Measurements from ENCODE around the gene ABHD2.
"Not testable (repeated sequence)": the region's sequence is repeated elsewhere in the genome, so short reads cannot be mapped to it uniquely, and the experiment has no call there.

Gene ABHD2, protein sequence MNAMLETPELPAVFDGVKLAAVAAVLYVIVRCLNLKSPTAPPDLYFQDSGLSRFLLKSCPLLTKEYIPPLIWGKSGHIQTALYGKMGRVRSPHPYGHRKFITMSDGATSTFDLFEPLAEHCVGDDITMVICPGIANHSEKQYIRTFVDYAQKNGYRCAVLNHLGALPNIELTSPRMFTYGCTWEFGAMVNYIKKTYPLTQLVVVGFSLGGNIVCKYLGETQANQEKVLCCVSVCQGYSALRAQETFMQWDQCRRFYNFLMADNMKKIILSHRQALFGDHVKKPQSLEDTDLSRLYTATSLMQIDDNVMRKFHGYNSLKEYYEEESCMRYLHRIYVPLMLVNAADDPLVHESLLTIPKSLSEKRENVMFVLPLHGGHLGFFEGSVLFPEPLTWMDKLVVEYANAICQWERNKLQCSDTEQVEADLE

DNA sequence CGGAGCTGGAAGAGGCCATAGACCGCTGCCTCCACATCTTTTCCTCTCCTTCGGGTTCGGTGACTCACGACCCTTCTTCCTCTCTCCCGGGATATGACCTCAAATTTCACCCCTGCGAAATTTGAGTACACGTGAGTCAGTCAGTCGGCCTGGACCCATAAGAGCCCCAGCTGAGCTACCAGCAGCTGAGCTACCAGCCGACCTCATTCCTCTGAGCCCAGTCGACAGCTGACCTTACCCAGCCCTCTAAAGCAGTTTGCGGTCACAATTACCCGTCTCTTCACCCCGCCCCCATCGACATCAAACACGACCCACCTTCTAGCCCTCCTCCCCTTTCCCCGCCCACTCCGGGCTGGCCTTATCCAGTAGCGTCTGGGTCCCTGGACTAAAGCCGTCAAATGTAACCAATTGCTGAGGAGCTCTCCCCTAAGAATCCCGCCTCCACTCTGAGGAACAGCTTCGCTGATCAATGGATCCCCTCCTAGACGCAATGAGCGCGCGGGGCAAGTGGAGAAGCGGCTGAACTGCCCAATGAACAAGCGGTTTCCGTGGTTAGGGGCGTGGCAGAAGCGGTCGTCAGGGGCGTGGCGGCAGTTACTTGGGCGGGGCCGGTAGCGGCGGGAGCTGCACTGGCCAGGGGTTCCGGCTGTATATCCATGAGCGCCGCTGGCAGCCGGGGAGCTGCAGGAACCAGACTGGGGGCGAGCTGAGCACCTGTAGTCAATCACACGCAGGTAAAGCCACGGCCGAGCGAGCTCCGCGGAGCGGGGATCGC is at the start of gene ABHD2:
Gene ABHD2 (plus strand): TSS at position 627 of the 775 bp plus-strand sequence. CDS start 27,872 bp downstream, outside the sequence.
- peak; percentile 95 for DNase-seq

DNA sequence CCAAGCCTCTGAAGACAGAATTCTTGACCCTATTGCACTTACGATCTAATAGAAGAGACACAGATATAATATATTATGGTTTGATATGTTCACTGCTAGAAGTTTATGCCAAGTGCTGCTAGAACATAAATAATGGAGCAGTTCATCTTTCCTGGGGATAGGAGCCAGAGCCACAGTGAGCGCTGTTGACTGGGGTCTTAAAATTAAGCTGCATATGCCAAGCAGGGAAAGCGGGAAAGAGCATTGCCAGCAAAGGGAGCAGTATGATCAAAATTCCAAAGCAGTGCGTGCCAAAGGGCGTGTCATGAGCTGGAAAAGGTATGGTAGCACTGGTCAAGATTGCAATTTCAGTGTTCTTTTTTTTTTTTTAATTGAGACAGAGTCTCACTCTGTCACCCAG is 49.1 kb upstream of the ABHD2 start:
- no peak for DNase-seq

DNA sequence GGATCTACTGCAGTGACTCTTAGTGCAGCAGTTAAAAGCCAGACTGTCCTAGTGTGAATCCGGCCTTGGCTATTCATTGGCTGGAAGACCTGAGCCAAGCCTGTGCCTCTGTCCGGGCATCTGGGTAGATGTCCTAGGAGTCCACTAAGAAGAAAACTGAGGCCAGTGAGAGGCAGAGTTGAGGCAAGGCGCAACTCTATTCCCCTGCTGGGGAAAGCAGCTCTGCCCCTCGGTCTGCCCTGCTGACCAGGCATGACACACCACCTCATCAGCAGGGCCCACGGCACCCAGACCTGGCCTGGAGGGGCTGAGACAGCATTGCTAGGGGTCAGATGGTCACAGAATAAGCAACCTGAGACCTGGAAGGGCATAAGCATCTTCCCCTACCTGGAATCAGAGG is 46.7 kb upstream of the ABHD2 start:
- no peak for DNase-seq

DNA sequence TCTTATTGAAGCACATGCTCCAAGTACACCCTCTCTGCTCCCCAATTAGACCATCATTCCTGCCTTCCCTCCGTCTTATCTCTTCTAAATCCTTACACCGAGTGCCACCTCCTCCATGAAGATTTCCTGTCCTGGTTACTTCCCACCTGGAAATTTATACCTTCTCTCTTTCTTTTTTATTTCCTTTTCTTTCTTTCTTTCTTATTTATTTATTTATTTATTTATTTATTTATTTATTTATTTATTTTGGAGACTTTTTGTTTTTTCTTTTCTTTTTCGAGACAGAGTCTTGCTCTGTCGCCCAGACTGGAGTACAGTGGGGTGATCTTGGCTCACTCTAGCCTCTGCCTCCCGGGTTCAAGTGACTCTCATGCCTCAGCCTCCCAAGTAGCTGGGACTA is 45.9 kb upstream of the ABHD2 start:
- DNase-seq, result no peak

DNA sequence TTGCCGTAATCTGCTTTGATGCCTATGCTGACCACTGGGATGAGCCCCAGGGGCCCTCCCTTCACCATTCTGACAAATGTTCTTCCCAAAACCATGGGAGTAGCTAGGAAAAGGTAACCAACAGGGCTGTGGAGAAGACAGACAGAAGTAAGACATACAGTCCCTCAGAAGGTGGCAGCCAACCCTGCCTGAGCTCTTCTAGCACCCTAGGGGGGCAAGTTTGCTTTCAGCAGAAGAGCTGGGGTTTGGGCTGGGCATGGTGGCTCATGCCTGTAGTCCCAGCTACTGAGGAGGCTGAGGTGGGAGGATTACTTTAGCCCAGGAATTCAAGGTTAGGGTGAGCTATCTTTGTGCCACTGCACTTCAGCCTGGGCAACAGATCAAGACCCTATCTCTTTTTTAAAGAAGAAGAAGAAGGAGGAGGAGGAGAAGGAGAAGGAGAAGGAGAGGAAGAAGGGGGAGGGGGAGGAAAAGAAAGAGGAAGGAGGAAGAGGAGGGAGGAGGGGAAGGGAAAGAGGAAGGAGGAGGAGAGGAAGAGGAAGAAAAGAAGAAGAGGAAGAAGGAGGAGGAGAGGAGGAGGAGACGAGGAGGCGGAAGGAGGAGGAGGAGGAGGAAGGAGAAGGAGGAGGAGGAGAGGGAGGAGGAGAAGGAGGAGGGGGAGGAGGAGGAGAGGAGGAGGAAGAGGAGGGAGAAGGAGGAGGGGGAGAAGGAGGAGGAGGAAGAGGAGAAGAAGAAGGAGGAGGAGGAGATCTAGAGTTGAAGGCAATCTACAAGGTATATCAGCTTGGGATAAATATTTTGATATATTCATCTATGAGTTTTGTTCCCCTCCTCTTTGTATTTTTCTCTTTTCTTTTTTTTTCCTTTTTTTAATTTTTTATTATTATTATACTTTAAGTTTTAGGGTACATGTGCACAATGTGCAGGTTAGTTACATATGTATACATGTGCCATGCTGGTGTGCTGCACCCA is 44.9 kb upstream of the ABHD2 start:
- DNase-seq, result no peak

DNA sequence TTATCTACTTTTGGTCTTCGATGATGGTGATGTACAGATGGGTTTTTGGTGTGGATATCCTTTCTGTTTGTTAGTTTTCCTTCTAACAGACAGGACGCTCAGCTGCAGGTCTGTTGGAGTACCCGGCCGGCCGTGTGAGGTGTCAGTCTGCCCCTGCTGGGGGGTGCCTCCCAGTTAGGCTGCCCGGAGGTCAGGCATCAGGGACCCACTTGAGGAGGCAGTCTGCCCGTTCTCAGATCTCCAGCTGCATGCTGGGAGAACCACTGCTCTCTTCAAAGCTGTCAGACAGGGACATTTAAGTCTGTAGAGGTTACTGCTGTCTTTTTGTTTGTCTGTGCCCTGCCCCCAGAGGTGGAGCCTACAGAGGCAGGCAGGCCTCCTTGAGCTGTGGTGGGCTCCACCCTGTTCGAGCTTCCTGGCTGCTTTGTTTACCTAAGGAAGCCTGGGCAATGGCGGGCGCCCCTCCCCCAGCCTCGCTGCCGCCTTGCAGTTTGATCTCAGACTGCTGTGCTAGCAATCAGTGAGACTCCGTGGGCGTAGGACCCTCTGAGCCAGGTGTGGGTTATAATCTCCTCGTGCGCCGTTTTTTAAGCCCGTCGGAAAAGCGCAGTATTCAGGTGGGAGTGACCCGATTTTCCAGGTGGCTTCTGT is 39.1 kb upstream of the ABHD2 start:
- DNase-seq, result not testable (repeated sequence)

DNA sequence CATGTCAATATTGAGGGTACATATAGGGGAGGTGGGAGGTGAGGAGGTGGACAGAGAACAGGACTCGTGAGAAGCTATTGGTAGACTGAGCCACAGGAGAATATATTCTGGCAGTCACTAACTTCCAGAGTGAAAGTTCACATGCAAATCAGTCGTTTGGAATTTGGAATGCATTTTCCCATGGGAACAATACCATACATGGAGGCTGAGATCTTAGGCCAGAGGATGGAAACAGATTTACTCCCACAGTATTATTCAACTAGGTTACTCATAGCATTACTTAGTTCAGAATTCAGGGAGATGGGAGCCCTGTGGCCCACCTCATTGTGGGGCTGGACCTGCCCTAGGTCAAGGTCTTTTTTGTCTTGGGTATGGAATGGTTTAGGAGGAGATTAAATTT is 36.4 kb upstream of the ABHD2 start:
- no peak for DNase-seq

DNA sequence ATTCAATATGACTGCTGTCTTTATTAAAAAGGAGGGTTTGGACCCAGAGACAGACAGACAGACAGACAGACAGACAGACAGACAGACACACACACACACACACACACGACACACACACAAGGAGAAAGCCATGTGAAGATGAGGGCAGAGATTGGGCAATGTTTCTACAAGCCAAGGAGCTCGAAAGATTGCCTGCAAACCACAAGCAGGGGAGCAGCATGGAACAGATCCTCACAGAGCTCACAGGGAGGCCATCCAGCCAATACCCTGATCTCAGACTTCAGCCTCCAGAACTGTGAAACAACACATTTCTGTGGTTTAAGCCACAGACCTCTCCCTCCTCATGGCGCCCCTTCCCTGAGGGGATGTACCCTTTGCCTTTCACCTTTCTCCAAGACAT is 35.8 kb upstream of the ABHD2 start:
- DNase-seq, result no peak

DNA sequence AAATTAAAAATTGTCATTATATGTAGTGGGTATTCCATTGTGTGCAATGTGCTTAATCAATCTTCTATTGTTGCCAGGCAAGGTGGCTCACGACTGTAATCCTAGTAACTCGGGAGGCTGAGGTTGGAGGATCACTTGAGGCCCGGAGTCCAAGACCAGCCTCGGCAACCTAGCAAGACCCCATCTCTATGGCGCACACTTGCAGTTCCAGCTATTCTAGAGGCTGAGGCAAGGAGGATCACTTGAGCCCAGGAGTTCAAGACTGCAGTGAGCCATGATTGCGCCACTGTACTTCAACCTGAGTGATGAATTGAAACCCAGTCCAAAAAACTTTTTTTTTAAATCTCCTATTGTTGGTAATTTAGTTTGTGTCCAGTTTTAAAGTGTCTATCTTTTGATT is 33.4 kb upstream of the ABHD2 start:
- DNase-seq, result no peak

DNA sequence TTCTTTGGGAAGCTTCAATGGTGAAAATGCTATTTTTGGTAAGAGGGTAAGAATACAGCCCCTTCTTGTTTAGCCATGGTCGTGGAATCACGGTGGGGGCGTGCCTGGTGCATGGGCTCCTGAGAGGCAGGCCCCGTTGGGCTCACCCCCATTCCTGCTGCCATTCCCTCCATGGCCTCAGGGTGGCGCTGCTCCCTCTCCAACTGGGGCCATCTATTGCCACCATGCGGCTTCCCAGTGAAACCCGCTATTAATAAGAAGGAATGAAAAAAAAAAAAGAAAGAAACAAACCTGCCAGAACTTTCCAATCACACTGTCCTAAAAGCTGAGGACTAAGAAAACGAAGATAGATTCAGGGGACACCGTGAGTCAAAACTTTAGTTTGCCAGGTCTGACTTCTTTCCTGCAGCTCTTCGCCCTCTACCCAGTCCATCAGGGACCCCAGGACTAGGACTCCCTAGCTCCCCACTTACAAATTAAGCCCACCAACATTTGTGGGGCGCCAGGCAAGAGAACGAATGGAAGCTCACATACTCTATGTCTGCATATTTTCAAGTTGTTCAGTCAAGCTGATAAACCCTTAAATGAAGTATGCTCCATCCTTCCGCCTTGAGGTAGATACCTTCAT is 30.6 kb upstream of the ABHD2 start:
- peak; percentile 13 for DNase-seq

DNA sequence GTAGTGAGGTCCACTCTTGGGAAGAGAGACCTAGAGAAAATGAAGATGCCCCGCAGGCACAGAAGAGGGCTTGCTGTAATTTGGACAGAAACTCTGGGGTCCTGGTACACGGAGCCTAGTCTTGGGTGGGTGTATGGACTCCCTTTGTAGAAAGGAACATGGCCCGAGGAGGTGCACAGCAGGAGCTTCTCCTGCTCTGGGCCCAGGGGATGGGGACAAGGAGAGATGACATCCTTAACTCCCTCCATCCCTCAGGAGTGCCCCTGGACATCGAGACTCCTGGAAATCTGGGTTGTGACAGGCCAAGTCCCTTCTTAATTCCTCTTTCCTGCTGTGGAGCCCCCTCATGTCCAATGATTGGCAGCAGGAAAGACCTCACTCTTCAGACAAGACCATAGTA is 29.9 kb upstream of the ABHD2 start:
- no peak for DNase-seq

DNA sequence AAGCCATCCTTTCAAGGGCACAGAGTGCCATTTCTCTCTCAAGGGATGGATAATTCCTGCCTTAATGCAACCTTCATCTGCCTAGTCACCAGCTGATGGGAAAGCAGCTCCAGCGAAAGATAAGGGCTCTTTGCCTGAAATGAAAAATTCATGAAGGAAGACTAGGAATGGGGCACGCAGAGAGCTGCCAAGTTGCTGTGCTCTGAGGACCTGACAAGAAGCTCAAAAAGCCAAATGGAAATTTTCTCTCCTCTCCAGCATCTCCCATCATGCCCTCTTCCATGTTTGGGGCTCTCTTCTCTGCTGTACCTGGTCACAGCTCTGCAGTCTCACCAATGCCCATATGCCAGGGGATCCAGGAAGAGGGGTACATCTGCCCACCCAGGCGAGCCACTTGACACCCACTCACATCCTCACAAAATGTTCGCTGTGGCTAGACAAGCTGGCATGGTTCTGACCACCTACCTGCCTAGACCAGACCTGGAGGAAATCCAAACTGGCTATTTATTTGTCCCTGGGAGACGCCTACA is 29.3 kb upstream of the ABHD2 start:
- DNase-seq, result no peak

DNA sequence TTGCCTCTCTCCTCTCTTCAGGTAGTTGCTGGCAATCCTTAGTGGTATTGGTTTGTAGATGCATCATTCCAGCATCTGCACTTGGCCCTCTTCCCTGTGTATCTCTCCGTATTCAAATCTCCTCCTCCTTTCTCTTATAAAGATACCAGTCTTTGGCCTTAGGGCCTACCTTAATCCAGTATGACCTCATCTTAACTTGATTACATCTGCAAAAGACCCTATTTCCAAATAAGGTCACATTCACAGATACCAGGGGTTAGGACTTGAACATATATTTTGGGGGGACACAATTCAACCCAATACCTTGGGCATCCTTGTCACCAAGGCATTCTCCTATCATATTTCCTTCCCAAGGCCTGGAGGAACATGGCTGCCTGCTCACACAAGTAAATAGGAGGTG is 22.0 kb upstream of the ABHD2 start:
- DNase-seq, result no peak

DNA sequence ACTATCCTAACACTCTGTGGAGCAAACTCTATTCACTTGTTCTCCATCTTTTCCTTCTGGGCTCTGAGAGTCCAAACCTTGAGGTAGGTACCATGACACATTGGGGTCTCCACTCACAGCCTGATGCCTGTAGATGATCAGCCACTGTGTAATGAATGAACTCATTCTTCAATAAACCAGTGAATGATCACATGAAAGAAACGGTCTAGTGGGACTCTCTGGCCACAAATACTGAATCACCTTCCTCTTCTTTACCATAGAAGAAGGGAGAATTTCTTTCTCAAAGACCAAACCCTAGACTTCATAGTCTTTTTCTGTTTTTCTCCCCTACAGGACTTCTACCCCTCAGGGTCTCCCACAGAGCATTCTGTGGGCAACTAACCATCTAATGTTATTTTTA is 20.5 kb upstream of the ABHD2 start:
- DNase-seq, result no peak

DNA sequence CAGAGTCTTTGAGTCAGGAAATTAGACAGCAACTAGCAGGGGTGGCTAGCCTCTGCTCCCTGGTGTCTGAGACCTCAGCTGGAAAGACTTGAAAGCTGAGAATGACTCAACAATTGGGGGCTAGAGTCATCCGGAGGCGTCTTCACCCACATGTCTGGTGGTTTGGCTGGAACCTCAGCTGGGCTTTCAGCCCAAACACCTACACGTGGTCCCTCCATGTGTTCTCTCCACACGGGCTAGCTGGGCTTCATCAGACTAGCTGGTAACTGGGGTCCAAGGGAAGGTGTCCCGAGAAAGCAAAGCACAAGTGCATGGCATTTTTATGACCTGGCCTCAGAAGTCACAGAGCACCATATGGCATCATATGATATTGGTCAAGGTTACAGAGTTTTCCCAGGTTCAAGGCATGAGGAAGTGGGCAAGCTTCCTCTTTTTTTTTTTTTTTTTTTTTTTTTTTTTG is 19.9 kb upstream of the ABHD2 start:
- no peak for DNase-seq

DNA sequence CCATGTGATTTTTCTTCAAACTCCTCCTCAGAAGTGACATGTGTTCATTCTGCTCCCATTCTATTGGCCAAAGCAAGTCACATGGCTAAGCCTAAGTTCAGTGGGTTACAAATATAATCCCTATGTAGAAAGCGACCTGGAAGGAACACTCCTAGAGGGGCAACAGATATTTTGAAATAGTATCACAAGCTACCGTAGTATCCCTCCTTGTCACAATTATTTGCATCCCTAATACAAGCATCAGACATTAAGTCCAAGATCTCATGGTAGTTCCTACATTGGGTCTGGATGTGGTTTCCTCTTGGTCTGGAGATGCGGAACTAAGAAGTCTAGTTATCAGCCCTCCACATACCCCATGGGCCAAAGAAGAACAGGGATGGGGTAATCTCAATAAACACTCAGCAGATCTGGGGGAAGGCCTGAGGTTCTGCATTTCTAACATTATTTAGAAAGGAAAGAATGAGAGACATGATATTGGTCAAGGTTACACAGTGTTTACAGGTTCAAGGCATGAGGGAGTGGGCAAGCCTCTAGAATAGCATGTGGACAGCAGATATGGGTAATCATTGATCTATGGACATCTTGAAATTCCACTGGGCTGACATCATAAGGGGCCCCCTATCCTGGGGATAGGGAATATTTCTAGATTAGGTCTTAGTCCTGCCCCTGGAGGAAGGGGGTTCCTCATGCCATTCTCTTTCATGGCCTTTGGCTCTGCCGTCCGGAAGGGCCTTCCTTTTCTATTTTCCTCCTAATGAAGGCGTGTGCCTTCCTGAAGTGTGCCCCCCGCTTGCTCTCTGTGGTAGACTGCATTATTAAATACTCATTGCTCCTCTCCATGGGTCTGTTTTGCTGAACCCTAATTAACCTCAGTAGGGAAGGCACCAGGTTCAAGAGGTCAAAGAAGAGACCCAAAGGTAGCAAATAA is 17.8 kb upstream of the ABHD2 start:
- no peak for DNase-seq

DNA sequence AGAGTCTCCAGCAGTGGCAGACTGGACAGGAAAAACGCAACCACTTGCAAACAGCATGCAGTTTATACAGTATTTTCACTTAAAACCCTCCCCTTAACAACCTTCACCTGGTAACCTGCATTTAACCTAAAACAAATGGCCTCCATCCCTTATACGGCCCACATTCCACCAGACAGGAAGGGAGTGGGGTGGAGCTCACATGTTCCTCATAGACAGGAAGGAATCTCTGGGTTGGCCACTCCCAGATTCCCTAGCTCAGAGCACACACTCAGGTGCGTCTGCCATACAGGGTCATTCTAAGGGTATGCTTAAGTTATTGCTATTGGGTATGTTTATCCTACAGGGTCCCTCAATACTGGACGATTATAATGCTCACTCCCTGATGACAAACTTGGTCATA is 16.8 kb upstream of the ABHD2 start:
- no peak for DNase-seq

DNA sequence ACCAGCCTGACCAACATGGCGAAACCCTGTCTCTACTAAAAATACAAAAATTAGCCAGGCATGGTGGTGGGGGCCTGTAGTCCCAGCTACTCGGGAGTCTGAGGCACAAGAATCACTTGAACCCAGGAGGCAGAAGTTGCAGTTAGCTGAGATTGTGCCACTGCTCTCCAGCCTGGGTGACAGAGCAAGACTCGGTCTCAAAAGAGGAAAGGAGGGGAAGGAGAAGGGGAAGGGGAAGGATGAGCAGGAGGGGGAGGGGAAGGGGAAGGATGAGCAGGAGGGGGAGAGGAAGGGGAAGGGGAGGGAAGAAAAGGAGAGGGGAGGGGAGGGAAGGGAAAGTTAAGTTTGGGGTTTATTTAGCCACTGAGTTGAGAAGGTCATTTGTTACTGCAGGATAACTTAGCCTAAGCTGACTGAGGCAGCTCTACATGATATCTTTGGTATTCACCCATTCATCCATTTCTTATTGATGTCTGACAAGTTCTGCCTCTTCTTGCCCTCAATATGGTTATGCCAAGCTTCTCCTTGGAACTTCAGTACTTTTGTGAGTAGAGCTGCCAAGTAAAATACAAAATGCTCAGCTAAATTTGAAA is 15.9 kb upstream of the ABHD2 start:
- no peak for DNase-seq

DNA sequence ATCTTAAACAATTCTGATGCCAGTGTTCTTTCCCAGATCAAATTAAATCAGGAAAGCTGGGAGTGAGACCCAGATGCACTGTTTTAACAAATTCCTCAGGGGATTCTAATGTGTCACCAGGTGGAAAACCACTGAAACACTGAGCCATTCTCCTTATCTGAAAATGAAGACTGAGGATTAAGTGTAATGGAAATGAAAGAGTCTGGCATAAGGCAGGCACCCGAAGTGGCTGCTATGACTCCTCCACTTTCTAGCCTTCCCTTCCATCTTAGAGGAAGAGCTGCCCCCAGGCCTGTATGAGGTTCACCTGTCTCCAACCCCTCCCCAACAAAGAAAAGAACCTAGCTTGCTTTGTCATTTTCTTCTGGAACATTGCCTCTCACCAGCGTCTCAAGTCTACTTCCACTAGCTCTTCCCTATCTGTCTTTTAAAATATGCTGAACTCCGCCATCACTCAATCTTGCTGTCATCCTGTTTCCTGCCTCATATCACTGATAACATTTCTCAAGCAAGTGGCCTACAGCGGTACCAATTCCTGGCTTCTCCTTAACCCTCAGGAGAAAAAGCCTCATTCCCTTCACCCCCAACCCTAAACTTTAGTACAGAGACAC is 13.7 kb upstream of the ABHD2 start:
- no peak for DNase-seq

Measured in NCI-H748 treated with DMSO at 0.1 percent for 48 hours (cell line).